ELF-1 (cell line): ENCODE results near the gene BPIFB1.

Source experiments
- DNase-seq: peaks from one replicate; pipeline ENCODE4 v3.0.0-alpha.2; 2016; ENCODE audit warnings: low read depth, low spot score

Gene BPIFB1

DNA sequence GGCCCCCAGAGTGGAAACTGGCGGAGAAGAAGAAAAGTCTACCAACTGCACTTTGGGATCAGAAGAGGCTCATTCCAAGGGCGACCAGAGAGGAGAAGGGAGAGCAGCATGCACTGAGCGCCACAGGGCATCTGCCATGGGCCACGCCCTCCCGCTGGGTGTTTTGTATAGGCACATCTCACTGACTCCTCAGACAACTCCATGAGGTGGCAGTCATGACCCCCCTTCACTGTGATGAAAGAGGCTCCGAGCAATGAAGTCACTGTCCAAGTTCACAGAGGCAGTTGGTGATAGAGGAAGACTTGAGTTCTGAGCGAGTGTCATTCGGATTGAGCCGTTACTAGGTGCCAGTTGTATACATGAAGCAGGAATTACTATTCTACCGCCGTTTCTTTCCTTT lies 15.4 kb downstream of the BPIFB1 start:
- DNase-seq: peak; percentile 71

DNA sequence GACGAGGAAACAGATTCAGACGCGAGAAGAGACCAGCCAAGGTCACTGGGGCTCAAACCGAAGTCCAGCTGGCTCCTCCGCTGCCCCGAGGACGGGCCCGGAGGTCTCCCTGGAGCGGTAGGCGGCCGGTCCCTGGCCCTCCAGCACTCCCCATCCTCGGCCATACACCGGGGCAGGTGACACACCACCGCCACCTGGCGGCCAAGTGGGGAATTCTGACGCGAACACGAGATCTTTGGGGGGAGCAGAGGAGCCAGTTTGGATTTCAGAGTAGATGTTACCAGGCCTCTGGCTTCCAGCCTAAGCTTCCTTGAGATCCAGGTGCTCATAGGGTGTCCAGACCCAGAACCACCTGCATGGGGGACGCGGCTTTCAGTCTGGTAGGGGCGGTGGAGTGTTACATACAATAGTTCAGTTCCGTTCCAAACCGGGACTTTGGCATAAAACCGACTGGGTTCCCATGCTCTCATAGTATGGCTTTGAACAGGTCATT lies 16.1 kb downstream of the BPIFB1 start:
- peak; percentile 89 for DNase-seq

DNA sequence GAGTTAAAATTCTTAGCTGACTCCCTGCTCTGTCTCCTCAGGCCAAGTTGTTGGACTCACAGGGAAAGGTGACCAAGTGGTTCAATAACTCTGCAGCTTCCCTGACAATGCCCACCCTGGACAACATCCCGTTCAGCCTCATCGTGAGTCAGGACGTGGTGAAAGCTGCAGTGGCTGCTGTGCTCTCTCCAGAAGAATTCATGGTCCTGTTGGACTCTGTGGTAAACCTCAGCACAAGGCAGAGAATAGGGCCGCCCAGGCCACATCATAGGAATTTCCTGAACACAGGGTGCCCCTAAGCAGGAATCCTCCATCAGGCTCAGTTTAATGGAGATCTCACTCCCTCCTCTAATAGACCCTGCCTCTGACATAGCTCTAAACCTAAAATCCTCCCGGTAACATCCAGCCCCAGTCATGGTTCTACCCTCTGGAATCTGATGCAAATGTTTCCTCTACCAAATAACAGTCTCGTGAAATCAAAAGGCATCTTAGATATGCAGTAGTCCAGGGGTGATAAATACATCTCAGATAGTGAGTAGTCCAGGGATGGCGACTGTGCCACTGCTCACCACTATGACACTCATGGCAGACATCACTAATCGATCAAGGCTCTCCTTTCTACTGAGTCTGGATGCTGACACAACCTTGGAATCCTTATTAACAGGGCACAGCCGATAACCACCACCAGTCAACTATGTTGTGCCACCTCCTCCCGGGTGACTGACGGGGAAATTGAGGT lies 18.3 kb downstream of the BPIFB1 start:
- no peak for DNase-seq

DNA sequence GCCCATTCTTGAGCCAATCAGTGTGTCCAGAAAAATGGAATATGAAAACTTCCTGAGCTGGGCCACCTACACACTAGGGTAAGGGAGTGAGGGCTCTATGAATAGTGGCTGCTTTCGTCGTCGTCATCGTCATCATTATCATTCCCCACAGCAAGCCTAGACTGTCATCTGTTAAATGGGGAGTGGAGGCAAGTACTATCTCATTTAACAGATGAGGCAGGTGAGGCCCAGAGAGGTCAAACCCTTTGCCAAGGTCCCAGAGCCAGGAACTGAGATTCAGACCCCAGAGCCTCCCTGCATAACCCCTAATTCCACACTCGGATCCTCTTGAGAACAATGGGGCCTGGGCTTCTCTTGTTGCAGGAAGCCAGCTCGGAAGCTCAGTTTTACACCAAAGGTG lies 20.6 kb downstream of the BPIFB1 start:
- DNase-seq: no peak

DNA sequence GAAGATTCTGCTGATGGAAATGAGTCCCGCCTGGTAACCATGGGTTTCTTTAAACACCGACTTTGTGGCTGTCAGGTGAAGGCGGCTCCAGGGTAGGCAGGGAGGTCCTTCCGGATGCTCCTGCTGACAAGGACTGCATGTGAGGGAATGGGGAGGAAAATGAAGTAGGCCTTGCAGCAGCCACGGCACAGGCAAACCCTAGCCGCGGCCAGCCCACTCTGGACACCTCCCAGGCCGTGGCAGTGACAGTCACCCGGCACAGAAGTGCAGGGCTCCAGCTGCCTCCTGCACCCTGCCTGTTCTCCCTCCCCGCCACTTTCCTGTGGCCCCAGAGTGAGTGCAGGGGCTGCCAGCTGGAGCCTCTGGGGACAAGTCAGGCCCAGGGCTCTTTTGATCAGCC lies 21.0 kb downstream of the BPIFB1 start:
- DNase-seq: no peak

DNA sequence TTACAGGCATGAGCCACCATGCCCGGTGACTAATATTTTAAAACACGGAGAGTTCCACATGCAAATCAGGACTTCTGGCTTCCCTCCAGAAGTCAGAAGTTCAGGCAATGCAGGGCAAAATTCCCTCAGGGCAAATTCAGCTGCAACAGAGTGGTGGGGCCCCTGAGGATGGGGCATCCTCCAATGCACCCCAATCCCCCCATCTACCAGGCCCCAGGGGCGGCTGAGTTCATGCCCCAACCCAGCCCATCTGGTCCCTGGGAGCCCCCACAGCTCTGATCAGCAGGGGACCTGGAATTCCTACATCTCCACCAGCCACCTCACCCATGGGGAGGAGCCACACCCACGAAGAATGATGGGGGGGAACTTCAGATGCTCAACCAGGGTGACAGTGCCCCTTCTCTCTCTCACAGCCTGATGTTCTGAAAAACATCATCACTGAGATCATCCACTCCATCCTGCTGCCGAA lies 22.6 kb downstream of the BPIFB1 start:
- DNase-seq: no peak

DNA sequence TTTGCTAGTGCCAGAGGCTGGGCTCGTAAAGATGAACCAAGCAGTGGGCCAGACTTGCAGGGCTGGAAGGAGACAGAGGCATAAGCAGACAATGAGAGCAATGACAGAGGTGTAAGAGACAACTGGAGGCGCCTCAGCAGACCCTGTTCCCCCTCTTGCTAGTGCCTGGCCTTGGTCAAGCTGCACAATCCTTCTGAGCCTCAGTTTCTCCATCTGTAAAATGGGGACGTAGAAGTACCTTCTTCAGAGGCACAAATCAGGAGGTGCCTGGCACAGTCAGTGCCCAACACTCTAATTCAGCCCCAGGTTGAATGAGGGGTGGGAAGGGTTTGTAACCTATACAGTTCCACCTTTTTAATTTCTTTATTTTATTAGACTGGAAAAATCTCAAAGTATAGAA lies 23.2 kb downstream of the BPIFB1 start:
- DNase-seq: no peak

DNA sequence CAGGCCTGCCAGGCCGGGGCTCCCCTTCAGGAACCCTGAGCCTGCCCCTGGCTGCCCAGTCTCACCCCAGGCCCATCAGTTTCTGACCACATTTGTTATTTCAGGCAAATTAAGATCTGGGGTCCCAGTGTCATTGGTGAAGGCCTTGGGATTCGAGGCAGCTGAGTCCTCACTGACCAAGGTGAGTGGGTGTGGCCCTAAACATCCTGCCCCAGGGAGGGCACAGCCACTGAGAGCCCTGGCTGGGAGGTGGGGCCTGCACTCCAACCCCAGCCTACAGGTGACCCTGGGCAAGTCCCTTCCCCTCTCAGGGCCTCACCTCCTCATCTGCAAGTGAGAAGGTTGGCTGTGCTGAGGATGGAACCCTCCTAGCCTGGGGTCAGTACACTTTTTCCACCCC lies 23.8 kb downstream of the BPIFB1 start:
- no peak for DNase-seq

DNA sequence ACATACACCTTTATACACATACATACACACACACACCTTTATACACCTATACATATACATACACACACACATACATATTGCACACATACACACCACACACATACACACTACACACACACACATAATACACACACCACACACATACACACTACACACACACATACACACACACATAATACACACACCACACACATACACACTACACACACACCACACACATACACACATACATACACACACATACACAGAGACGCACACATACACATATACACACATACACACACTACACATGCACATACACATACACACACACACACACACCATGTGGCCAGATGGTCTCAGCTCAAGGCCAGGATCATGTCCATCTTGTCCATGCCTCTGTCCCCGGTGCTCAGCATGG lies 25.7 kb downstream of the BPIFB1 start:
- DNase-seq: no peak

DNA sequence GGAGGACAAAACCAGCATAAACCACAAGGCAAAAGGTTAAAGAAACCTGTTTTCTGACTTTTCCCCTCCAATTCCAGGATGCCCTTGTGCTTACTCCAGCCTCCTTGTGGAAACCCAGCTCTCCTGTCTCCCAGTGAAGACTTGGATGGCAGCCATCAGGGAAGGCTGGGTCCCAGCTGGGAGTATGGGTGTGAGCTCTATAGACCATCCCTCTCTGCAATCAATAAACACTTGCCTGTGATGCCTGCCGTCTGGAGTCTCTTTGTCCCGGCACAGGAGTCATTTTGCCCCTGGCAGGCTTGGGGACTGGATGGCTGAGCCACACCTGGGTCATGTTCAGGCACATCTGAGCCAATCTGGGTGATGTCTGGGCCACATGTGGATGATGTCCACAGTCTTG lies 26.6 kb downstream of the BPIFB1 start:
- DNase-seq: no peak

DNA sequence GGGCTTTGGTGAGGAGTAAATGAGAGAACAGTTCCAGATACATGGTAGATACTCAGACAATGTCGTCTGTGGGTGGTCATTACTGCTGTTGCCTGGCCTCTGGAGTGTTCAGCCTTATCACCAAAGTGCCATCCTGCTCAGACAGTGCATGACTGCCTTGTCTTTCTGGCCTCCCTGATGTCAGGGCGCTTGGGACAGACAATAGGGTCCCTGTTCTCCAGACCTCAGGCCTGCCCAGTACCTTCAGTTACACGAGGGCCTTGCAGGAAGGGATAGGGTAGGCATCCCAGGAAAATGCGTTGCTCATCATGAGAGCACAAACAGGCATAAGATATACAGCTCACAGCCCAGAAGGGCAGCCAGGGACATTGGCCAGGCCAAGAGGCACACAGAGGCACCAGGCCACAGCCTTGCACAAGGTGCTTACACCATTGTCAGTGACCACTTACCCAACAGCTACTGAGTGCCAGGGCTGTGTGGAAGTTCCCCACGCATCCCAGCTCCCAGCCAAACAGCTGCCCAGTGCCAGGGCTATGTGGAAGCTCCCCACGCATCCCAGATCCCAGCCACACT lies 27.4 kb downstream of the BPIFB1 start:
- DNase-seq: no peak

DNA sequence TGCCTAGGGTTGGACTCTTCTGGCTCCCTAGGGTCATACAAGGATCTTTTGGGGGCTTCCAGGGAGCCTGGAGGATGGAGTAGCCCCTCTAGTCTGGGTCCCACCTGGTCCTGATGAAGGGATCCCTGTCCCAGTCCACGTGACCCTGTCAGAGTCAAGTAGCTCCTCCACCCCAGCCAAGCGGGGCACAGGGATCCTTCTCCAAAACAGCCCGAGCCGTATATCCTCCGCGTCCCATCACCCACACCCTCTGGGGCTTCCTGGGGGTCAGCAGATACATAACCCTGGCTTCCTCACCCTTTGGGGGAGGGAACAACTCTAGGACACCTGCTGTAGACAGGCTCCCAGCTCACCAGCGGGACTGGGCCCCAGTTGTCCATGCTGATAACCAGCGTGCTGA lies 28.0 kb downstream of the BPIFB1 start:
- no peak for DNase-seq

DNA sequence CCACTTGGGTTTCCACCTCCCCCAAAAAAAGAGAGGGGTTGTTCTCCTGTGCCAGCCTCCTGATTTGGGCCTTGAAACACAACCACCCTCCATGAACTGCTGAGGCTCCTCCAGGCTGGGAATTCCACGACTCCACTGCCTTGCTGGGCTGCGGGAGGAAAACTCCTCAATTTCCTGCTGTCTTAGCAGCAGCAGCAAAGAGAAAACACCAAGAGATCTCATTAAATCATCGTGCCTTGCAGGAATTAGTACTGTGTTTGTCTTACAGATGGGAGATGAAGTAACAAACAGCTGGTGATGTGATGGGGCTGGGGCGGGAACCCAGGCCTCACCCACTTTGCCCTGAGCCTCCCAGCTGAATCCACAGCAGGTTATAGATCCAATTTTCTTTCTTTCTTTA lies 29.0 kb downstream of the BPIFB1 start:
- no peak for DNase-seq

DNA sequence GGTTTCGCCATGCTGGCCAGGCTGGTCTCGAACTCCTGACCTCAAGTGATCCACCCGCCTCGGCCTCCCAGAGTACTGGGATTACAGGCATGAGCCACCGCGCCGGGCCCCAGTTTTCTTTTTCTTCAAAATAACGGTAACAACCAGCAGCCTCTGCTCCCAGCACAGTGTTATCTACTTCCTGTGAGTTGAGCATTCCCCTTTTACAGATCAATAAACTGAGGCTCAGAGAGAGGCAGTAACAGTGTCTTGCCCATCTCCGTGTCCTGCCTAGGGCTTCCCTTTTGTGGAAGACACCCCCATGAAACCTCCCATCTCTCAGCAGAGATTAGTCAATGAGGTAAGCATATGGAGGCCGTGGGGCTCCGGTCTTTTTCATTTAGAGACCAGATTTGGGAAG lies 29.6 kb downstream of the BPIFB1 start:
- DNase-seq: no peak

DNA sequence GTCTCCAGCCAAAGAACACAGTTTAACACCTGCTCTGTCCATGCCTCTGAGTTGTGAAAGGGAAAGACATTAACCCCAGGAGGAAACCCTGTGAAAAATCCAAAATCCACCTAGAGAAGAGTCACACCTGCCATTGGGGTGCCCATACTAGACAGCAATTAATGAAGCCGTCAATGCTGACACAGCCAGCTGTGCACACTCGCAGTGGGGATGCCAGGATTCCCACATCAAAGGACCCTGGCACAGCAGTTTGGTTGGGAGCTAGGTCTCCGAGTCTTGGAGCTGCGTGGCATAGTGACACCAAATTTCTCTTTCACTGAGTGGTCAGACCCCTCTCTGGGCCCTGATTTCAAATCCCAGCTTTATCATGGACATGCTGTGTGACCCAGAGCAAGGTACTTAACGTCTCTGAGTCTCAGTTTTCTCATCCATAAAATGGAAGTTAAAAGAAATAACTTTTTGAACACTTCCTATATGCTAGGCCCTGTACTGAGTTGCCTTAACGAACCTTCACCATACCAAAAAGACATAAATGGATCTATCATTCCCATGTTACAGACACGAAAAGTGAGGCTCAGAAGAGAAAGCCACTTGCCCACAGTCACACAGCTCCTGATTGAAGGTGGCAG lies 30.8 kb downstream of the BPIFB1 start:
- no peak for DNase-seq

DNA sequence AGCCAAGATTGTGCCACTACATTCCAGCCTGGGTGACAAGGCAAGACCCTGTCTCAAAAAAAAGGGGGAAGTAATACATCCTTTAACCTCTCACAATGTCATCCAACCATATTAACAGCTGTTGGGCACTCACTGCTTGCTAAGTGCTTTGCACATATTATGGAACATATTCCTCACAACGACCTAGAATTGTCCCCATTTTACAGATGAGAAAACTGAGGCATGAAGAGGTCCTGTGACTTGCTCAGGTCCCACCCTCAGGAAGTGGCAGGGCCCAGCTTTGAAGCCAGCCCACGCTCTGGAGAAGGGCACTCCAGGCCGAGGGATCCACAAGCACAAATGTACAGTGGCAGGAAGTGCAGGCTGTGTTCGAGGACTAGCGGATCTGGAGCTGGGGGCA lies 33.3 kb downstream of the BPIFB1 start:
- no peak for DNase-seq

DNA sequence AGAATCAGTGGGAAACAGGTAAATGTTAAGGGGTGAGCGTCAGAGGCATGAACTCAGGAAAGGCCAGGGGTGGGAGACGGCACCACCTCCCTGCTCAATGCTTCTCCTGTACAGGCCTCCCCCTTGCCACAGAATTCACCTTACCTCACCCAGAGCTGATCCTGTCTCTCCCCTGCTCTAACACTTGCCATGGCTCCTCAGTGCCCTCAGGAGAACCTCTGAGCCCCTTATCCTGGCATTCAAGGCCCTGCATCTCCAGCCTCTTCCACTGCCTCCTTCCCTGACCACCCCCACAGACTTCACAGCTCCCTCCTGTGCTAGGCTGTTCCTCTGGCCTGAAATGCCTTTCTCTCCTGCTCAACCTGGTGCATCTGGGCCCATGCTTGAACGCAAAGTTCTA lies 33.9 kb downstream of the BPIFB1 start:
- no peak for DNase-seq

DNA sequence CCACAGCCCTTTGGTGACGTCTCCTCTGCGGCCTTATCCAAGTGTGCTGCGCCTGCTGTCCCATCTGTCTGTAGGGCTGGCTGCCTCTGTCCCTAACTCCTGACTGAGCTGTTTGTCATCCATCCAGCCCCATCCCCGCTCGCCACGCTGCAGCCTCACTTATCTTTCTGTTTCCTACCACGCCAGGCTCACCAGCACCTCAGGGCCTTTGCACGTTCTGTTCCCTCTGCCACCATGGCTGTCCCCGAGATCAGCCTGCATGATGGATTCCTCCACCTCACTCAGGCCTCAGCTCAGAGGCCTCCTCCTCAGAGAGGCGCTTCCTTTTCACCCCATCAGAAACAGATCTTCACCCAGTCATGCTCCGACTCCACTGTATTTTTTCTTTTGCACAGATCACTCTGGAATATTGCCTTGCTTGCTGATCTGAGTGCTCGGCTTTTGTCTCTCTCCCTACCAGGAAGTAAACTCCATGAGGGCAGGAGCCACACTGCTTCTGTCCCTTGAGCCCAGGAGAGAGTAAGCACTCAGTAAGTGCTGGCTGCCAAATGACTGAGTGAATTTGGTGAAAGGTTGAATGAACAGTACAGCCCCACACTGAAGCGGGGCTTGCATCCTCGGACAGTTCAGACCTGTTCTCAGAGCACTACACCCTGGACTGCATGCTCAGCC lies 34.5 kb downstream of the BPIFB1 start:
- DNase-seq: no peak

DNA sequence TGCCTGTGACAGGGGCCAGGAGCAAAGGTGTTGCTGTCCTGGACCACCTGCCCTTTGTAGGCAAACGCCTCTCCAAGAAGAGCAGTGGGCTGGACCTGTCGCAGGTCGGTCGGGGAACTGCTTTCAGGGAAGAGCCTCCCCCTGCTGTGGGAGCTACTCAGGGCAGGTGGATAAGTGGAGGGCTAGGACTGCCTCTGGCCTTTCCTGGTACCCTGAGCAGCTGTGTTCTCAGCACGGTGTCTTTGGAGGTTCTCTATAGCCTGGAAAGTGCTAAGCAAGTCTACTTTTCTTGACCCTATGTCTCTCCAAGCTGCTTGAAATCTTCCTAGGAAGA lies 35.0 kb downstream of the BPIFB1 start:
- DNase-seq: peak; percentile 31

DNA sequence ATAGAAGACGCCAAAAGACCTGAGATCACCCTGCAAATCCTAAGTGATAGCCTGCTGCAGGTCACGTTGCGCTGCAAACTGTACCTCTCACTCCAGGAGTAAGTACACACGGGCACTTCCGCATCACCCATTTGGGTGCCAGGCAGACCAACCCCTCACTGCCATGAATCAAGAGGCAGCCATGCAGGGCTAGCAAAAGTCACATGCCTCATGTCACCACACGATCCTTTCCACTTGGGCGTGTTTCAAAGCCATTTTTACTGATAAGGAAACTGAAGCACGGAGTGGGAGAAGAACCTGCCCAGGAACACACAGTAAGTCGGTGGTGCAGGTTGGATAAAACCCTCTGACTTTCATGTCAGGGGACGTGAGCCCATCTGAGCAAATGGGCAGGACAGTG lies 37.0 kb downstream of the BPIFB1 start:
- DNase-seq: no peak

DNA sequence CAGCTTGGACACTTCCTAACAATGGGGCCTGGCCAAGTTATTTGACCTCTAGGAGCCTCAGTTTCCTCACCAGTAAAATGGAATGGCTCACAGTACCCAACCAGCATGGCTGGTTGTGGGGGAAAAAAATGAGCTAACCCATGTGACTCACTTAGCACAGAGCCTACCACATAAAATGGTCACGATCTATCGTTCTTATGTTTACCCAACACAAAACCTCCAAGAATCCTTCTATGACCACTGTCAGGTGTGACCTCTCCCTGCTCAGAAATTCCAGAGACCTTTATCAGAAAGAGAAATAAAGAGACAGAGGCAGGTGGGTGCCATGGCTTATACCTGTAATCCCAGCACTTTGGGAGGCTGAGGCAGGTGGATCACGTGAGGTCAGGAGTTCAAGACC lies 39.4 kb downstream of the BPIFB1 start:
- DNase-seq: no peak

DNA sequence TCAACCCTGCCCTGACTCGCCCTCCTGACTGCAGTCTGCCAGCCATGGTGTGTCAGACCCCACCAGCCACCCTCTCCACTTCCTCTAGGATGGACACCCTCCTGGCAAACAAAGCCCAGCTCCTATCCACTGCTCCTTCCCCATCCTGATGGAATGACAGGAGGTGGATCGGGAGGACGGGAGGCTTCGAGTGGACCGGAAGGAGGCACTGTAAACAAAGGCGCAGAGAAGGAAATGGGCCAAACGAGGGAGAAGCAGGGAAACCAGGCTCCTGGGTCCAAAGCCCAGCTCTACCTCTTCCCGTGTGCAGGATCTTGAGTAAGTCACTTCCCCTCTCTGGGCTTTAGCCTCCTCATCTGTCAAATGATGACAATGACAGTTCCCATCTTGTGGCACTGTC lies 40.2 kb downstream of the BPIFB1 start:
- no peak for DNase-seq

DNA sequence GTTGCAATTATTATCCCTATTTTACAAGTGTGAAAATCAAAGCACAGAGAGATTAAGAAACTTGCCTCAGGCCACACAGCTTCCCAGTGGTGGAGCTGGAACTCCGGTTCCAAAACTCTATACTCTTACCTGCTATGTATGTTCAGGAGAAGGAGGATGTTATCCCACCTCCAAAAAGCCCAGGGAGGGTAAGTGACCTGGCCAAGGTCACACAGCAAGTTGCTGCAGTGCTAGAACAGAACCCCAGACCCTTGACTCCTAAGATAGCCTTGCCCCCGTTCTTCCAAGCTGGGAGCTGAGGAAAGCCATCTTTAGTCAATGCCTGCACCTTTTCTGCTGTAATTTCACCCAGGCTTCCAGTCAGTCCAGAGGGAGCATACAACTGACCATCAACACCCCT lies 42.3 kb downstream of the BPIFB1 start:
- no peak for DNase-seq
